HG02884 (cell line): ENCODE measurements around the gene PROK1.

Experiments
- ATAC-seq: cut with Tn5 transposase; IDR thresholded peaks from one replicate; pipeline ENCODE4 v1.9.1; 2021; ENCODE audit warnings: mild to moderate bottlenecking, moderate library complexity; ENCODE audit not compliant: unreplicated experiment

Gene PROK1

GRCh38 chr1:110464340-110464739 is 13.4 kb downstream of the PROK1 start:
- ATAC-seq: no peak

DNA sequence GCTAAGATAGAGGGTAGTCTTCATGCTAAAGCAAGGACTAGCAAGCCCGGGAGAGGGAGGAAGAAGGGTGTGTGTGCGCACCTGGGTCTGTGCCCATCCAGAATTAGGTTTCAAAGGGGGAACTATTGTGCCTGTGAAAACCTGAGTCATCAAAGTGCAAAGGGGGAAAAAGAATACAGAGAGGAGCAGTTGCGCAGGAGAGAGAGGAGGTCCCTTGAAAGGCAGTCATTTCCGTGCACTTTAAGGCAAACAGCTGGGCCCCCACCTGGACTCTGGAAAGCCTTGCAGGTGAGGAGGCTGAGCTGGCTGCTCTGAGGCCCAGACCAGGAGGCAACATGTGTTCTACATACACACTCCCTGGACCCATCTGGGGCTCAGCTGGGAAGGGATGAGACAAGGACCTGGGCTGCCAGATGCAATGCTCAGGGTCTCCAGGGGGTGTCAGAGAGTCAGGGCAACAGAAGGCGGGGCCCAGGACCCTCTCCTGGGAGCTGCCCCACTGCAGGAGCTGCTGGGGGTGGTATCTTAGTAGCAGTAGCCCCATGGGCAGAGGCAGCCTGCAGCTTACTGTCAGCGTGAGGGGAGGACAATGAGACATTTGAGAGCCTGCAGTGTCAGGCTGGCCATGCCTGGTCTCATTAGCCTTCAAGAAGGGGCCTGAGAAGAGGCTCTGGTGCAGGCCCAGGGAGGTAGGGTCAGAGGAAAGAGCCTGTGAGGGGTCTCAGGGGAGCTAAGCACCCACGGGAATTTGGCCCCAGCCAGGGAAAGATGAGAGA is 14.3 kb downstream of the PROK1 start:
- ATAC-seq: no peak

DNA sequence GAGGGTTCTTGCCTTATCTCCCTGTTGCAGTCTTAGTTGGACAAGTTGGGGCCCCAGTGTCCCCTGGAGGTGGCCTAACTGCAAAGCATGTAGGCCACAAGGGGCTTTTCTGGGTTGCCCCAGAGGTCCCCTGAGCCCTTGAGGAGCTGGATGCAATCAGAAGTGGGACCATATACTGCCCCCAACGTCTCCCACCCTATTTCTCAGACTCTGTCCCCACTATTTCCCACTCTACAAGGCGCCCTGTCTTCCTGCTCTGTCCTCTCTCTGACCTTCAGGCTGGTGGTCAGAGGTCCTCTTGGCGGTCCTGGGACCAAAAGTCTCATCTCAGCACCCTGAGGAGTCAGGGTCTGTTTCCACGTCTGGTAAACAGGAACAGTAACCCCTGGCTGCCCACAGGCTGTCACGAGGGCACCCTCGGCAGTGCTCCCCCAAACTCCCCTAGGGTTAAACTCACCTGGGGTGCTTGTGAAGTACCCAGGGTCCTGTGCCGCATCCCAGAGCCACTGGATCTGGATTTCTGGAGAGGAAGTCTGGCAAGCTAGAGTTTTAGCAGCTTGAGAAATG is 14.9 kb downstream of the PROK1 start:
- ATAC-seq: no peak

DNA sequence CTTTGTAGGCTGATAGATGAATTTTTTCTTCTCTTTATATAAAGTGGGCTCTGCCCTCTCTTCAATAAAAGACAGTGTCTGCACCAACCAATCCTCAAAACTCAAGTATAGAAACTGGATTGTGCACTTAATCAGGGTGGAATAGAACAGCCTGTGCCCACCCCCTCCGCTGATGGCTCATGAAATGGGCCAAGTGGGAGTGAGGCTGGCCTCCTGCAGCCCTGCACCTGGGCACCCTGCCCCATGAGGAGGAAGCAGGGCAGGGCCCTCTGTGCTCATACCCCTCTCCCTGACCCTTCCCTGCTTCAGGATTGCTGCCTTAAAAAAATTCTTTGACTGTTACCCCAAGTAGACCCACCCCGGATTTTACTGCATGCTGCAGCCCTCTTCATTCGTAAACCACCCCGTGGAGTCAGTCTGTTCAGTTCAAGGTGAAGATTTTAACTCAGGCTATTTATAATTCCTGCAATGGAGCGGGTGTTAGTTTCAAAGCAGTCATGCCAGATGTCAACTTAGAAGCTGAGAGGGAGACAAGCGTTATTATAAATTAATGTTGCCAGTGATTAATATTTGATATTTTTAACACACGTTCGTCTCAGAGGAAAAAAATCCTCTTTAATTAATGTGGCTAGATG is 15.8 kb downstream of the PROK1 start:
- no peak for ATAC-seq

DNA sequence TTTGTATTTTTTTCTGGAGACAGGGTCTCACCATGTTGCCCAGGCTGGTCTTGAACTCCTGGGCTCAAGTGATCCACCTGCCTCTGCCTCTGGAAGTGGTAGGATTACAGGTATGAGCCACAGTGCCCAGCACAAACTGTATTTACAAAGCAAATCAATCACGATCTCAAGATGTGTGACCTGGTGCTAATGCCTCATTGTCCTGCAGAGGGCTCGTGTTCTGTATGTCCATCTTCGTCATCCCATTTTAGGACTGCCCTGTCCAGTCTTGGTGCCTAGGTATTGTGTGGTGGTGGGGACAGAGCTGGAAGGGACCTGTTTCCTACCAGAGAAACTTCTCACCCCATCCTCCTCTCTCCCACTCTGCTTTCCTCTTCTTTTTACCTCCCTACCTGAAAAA is 20.2 kb downstream of the PROK1 start:
- ATAC-seq: no peak

- no peak for ATAC-seq
Observed at GRCh38 chr1:110472546-110472945, 21.6 kb downstream of the PROK1 start.

DNA sequence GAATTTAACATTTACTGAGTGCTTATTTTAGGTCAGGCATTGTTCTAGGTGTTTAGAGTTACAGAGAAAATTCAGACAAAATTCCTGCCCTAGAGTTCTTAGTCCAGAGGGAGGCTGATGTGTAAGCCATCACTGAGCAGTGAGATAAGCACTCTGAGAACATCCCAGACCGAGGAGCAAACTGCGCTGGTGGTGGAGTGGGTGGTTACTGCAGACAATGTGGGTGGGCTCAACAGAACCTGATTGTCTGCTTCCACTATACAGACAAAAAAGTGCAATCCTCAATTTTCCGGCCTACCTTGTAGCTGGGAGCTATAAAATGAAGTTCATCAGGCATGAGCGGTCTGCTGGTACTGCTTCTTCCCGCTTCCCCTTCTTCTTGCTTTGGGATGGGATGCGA is 23.5 kb downstream of the PROK1 start:
- ATAC-seq: no peak

DNA sequence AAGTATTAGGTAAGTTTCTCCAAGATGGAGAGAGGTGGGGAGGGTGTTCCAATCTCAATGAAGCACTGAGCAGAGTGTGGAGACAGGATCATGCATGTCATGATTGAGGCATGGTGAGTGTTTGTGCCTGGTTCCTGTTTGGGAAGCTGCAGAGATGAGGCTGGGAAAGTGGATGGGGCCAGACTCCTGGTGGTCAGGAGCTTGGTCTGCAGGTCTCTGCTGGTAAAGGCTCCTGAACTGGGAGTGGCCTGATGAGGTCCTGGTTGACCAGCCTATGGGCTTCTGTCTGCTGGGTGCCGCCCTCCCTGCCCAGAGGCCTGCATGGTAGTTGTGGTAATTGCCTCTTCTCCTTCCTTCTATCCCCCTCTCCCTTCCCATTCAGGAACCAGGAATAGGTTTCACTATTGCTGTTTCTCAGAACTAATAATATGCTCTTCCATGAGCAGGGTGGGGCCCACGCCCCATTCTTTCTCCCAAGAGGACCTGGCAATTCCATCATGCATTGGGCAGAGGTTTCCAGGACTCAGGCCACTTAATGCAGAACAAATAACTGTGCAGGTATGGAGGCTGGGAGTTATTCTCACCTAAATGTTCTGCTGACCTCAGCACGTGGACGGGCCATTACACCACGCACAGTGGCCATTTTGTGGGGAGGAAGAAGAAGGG is 24.5 kb downstream of the PROK1 start:
- ATAC-seq: no peak

DNA sequence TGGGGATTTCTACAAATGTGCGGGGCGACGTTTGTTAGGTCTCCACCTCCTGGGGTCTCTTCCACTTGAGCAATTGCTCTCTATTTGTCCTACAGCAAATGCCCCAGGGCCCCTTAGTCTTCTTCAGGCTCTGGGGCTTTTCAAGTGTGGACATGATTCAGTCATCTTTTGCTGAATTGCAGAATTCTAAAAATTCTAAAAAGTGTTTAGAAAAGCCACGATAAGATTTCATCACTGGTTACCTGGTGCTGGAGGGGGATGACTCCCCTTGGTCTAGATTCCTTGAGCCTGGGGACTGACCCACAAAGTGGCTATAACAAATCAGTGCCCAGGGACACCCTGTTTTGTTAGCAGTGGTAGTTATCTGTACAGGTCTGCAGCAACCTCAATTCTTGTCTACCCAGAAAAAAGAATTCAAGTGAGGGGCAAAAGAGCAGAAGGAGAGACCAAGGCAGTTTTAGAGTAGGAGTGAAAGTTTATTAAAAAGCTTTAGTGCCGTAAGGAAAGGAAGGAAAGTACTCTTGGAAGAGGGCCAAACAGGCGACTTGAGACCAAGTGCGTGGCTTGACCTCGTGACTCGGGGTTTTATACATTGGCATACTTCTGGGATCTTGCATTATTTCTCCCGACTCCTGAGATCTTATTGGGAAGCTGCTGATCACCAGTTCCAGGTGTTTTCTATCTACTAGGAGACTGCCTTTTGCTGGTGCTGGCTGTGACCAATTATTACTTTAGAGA is 25.2 kb downstream of the PROK1 start:
- no peak for ATAC-seq

GRCh38 chr1:110477041-110477440 is 26.1 kb downstream of the PROK1 start:
- ATAC-seq: no peak

- ATAC-seq: no peak
Observed at GRCh38 chr1:110477445-110477957, 26.6 kb downstream of the PROK1 start.

- no peak for ATAC-seq
Observed at GRCh38 chr1:110477967-110478640, 27.2 kb downstream of the PROK1 start.

DNA sequence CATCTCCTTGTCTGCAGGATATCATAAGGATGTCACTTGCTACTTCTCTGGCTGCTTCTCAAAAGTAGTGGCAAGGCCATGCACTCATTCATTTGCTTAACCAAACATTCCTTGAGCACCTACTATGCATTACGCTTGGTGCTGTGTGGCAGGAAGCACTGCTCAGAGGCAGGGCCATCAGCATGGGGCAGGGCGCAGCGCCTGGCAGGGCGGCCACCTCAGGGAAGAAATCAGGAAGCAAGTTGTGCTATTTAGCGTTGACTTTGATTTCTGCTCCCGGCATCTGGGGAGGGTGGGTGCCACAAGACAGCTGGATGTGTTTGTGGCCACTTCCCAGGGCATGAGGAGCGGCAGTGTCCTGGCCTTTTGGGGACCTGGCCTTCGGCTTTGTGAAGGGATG is 27.9 kb downstream of the PROK1 start:
- ATAC-seq: no peak

- ATAC-seq: no peak
Observed at GRCh38 chr1:110480356-110481096, 29.6 kb downstream of the PROK1 start.

DNA sequence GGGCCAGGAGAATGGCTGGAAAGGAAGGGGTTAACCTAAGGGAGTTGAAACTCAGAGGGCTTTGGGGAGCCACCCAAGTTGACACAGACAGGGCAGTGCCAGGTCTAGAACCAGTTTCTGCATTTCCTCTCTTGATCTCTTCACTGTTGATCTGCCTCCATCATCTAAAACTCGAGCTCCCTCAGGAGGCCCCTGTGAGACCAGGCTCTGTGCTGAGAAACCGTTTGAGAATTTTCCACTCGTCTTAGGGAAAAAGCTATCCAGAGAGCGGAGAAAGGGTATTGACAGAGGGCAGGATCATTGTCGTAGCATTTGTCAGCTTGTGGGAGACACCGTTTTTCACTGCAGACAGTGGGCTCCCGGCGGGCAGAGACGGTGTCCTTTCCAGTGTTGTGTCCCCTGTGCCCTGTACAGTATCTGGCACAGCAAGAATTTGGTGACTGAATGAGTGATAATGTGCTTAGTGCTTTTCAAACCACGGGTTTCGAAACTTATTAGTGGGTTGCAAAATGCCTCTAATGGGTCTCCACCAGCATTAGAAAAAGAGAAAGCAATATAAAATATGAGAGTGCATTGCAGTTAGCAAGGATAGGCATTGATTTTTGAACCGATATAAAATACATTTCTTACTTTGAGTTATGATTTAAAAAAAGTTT is 31.1 kb downstream of the PROK1 start:
- ATAC-seq: no peak

DNA sequence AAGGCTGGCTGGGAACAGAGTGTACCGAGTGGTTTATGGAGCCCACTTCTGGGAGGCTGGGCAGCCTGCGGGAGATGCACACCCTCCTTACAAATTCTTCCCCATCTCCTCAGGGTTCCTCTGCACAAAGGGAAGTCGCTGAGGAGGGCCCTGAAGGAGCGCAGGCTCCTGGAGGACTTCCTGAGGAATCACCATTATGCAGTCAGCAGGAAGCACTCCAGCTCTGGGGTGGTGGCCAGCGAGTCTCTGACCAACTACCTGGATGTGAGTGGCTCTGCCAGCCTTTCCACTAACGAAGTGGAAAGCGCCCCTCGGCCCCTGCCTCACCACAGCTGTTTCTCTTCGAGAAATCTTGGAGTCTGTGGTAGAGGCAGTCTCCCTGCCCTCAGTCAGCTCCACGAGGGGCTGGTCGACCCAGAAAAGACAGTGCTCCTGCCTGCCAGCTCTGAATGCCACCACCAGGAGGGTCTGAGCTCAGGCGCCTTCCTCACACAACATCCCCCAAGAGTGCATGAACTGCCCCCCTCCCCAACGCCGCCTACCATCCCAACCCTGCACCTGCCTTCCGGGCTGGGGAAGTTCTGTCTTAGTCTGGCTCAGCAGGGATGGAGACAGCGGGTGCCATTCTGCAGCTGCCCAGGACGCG is 31.8 kb downstream of the PROK1 start:
- ATAC-seq: no peak

DNA sequence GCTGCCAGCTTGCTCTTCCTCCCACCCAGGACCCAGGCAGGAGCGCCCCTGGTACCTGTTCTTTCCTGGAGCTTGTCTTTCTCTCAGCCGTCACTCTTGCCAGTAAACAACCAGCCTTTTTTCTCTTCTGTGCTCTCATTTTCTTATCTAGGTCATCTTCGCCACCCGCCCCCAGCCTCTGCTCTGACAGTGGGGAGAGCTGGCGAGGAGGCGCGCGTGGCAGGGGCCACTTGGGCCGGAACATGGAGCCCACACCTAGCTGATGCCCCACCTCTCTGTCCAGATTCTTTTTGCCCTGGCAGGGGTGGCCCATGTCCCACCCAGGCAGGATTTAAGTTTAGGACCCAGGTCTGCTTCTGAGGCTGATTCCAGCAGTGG is 32.3 kb downstream of the PROK1 start:
- ATAC-seq: no peak

- ATAC-seq: no peak
Observed at GRCh38 chr1:110484801-110485200, 33.9 kb downstream of the PROK1 start.

DNA sequence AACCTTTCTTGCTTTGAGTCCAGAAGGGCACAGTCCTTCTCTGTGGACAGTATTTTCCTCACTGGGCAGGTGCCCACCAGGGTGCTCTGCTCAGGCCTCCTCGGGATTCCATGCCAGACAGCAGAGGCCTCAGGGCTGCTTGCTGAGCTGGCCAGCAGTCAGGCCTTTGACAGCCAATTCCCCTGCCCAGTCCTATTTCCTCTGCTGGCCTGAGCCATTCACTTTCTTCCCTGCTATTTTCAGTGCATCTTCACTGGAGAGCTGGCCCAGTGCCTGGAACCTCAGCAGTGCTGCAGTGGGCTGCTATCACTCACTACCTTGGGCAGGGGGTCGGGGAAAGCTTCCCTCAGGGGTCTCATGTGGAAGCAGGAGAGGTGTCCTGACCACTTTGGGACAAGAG is 34.8 kb downstream of the PROK1 start:
- no peak for ATAC-seq
